HL-60 (cell line): ENCODE results near the gene TRIP13.

Experiments used
- DNase-seq, 2 experiments: peaks; one replicate each; pipeline ENCODE4 v3.0.0-alpha.2; 2010 to 2020; ENCODE audit warnings: low read depth in 1 of 2, low spot score in 1 of 2
- H3K27ac ChIP-seq: fragments of 250-450 bp; sonication (Bioruptor Pico); replicated peaks from 2 replicates; pipeline ENCODE4 v1.5.1; 2020; ENCODE audit warnings: mild to moderate bottlenecking, moderate library complexity
- H3K27me3 ChIP-seq: fragments of 250-450 bp; sonication (Bioruptor Pico); 2 replicates; pipeline ENCODE4 v1.5.1; 2021; ENCODE audit warnings: mild to moderate bottlenecking, moderate library complexity; ENCODE audit not compliant: insufficient read depth, poor library complexity, severe bottlenecking
- H3K4me3 ChIP-seq: replicated peaks from 2 replicates; pipeline ENCODE4 v1.5.1; 2011; ENCODE audit warnings: mild to moderate bottlenecking, control low read depth, low read length; ENCODE audit not compliant: insufficient read depth
- CTCF ChIP-seq: IDR thresholded peaks from one replicate; pipeline ENCODE4 v1.5.1; 2011; ENCODE audit warnings: low read length, control low read depth, inconsistent platforms; ENCODE audit not compliant: insufficient read depth
- GABPA ChIP-seq: IDR thresholded peaks from 2 replicates; pipeline ENCODE4 v1.6.1; 2012; ENCODE audit warnings: low read depth
- POLR2AphosphoS5 ChIP-seq: IDR thresholded peaks from 2 replicates; pipeline ENCODE4 v1.6.1; 2012; ENCODE audit warnings: low read depth
- REST ChIP-seq: IDR thresholded peaks from 2 replicates; pipeline ENCODE4 v1.6.1; 2012; ENCODE audit warnings: low read depth; ENCODE audit not compliant: insufficient replicate concordance
- SPI1 ChIP-seq: IDR thresholded peaks from 2 replicates; pipeline ENCODE4 v1.6.1; 2012; ENCODE audit warnings: low read depth, mild to moderate bottlenecking, borderline replicate concordance

Gene TRIP13

GRCh38 chr5:959581-960531 is 67.2 kb downstream of the TRIP13 start:
- Histone ChIP-seq H3K27ac (no peak overlapping the region), H3K27me3 (peaks cover 17% of the 10 kb centered on the region), H3K4me3 (no peak overlapping the region)
- no peak for DNase-seq
- TF ChIP-seq GABPA (no peak), SPI1 (no peak), POLR2AphosphoS5 (no peak)

- DNase-seq: no peak
- no peak for TF ChIP-seq SPI1
- no peak for TF ChIP-seq GABPA
- no peak for TF ChIP-seq CTCF
- TF ChIP-seq REST: no peak
- TF ChIP-seq POLR2AphosphoS5: no peak
- H3K27me3 ChIP-seq: peaks cover 17% of the 10 kb centered on the region
- no peak overlapping the region for H3K4me3 ChIP-seq
- no peak overlapping the region for H3K27ac ChIP-seq
These were observed 67.9 kb downstream of the TRIP13 start for GRCh38 chr5:960551-960950.

GRCh38 chr5:961002-961710 is 68.5 kb downstream of the TRIP13 start:
- DNase-seq: no peak
- no peak overlapping the region for H3K4me3 ChIP-seq
- H3K27ac ChIP-seq: no peak overlapping the region
- TF ChIP-seq GABPA: no peak
- TF ChIP-seq POLR2AphosphoS5: no peak
- TF ChIP-seq REST: no peak
- TF ChIP-seq CTCF: no peak
- TF ChIP-seq SPI1: no peak
- peaks cover 11% of the 10 kb centered on the region for H3K27me3 ChIP-seq

- no peak overlapping the region for H3K27ac ChIP-seq
- no peak overlapping the region for H3K4me3 ChIP-seq
- TF ChIP-seq SPI1 (no peak), CTCF (no peak), POLR2AphosphoS5 (no peak), GABPA (no peak), REST (no peak)
- H3K27me3 ChIP-seq: peaks cover 9% of the 10 kb centered on the region
- no peak for DNase-seq
These were observed 69.1 kb downstream of the TRIP13 start for GRCh38 chr5:961711-962240.
